Right ventricle myocardium inferior (tissue), 1 donor: Measurements from ENCODE around the gene NUTM2E. TPM values are rescaled to one million over a fixed set of nuclear protein-coding genes. Genes with fewer than 3 reads are reported as not detected.
A peak's percentile ranks its signal among the peaks of the same experiment; 100 is the strongest.
"Not testable (repeated sequence)": the region's sequence is repeated elsewhere in the genome, so short reads cannot be mapped to it uniquely, and the experiment has no call there.

Experiments used
- ATAC-seq: fragments of 200-7000 bp; cut with Tn5 transposase; one replicate; pipeline ENCODE4 v1.9.1; 2020; ENCODE audit warnings: mild to moderate bottlenecking, moderate library complexity
- DNase-seq: peaks from one replicate; pipeline ENCODE4 v3.0.0; 2021; ENCODE audit errors: missing footprints
- intact Hi-C: fragments of 100-400 bp; cut with DNase I; formaldehyde crosslinking; loops from one replicate; pipeline ENCODE4 v1.11.0; 2022
- long read RNA-seq: library from polyadenylated mRNA; unstranded; transcript quantifications from one replicate; pipeline ENCODE4 v2.0.0, GENCODE V29; 2021
- total RNA-seq: library from RNA; stranded (reverse); fragmentation: NEBNext Ultra II Directional; extraction: Animal tissue kit (Norgen Biotek cat#: 25700); gene quantifications from one replicate; pipeline ENCODE4 v1.2.1, GENCODE V29; 2021
- donor health status: DM: no; HTN: yes; CAD: no; lungs with severe emphysema.

Gene NUTM2E, protein sequence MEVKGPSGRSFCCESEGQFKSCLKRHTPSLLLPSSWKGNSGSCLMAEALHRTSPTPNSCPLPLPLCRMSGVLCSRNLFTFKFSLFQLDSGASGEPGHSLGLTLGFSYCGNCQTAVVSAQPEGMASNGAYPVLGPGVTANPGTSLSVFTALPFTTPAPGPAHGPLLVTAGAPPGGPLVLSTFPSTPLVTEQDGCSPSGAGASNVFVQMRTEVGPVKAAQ (N-terminal part only)
- total RNA-seq: not detected
- long read RNA-seq: 0 reads

- intact Hi-C loops: not testable (repeated sequence)
- peak; percentile 99 for ATAC-seq
- peak; percentile 83 for DNase-seq
Observed at GRCh38 chr10:79826496-79827215, at the start of gene NUTM2E. TSS of gene NUTM2E (plus strand) at chr10:79826739. CDS start at chr10:79841741, 15,002 bp downstream.

DNA sequence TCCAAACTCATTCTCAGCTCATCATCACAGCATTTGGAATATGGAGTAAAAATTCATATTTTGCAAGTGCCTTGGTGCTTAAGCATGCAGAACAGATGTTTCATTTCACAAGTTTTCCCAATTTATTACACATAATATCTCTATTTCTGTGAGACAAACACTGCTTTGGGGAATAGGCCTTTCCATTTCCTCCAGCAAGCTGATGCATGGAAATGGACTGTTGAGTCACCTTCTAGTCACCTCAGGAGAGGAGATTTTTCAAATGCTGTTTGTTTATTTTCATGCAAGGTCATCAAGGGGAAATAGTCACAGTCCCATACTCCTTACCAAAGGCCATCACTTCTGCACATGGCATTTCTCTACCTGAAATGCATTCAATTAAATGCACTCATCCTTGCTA, 48.5 kb upstream of the NUTM2E start:
- intact Hi-C loops, DNase-seq: not testable (repeated sequence)
- ATAC-seq: peak; percentile 12

DNA sequence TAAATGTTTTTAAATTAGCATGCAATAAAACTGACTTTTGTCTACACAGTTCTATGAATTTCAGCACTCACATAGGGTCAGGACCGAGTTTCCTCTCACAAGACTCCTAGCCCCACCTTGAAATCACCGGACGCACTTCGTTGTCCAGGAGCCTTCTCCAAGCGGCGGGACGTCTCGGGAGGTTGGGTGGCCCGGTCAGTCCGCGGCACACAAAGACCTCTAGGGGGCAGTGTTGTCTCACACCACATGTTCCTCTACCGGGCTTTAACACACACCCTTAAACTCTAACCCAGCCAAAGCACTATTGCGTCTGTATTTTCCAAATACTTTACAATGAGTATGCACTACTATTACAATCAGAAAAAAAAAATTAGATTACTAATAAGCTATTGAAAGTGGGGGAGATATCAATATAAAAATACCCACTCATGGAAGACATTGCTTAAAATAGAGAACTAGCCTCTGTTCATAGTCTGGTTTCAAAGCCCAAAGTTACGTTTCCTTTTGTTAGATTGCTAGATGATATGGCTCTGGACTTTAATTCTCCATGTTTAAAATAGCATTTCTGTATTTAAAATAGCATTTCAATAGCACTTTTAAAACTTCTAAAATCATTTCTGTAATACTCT, 47.1 kb upstream of the NUTM2E start:
- ATAC-seq: peak; percentile 95
- DNase-seq: peak; percentile 83
- intact Hi-C loops: not testable (repeated sequence)

DNA sequence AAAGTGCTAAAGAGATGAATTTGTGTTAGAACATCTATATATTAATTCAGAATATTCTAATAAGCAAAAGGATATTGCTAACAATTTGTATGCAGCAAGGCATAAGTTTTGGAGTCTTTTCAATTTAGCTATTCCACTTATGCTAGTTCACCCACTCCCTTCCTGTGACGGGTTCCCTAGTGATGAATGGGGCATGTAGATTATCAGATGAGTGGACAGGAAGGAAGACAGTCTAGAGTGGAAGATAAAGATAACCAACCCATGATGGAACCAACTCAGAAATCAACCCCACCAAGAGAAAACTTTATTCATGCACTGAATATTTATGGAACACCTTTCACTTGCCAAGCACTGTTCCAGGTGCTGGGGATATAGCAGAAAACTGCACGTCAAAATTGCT, 46.5 kb upstream of the NUTM2E start:
- ATAC-seq, intact Hi-C loops, DNase-seq: not testable (repeated sequence)

- intact Hi-C loops, ATAC-seq, DNase-seq: not testable (repeated sequence)
Observed at GRCh38 chr10:79781584-79781983, 45.0 kb upstream of the NUTM2E start.

DNA sequence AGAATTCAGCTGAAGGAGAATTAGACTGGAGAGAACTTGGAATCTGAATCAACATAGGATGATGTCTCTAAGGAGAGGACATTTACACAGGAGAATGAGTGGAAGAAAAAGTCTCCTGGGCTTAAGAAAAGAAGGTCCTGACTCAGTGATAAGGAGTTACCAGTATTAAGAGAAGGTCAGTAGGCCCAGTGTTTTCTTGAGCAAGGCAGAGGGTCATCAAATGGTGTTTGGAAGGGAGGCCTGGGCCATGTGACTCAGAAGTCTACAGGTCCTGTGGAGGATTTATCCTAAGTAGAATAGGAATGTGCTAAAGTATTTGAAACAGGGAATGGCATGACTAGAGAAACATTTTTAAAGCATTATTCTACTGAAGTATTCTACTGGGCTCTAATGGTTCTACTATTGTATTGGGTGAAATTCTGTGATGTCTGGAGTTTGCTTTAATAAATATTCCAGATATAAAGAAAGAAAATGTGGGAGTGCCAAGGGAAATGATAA, 39.0 kb upstream of the NUTM2E start:
- intact Hi-C loops, ATAC-seq, DNase-seq: not testable (repeated sequence)

- DNase-seq, ATAC-seq, intact Hi-C loops: not testable (repeated sequence)
Observed at GRCh38 chr10:79789351-79789750, 37.2 kb upstream of the NUTM2E start.

DNA sequence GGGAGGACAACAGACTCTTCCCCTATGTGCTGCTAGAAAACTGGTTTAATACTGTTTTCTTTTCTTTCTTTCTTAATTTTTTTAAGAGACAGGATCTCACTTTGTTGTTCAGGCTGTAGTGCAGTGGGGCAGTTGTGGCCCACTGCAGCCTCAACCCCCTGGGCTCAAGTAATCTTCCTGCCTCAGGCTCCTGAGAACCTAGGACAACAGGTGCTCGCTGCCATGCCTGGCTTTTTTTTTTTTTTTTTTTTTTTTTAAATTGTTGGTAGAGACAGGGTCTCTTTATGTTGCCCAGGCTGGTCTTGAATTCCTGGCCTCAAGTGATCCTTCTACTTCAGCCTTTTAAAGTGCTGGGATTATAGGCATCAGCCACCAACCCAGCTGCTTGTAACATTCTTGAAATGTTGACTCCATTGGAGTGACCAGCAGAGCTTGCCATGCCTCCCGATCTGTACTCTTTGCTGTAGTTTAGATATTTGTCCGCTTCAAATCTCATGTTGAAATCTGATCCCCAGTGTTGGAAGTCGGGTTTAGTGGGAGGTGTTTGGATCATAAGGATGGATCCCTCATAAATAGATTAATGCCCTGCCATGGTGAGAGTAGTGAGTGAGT, 34.5 kb upstream of the NUTM2E start:
- DNase-seq, ATAC-seq, intact Hi-C loops: not testable (repeated sequence)

DNA sequence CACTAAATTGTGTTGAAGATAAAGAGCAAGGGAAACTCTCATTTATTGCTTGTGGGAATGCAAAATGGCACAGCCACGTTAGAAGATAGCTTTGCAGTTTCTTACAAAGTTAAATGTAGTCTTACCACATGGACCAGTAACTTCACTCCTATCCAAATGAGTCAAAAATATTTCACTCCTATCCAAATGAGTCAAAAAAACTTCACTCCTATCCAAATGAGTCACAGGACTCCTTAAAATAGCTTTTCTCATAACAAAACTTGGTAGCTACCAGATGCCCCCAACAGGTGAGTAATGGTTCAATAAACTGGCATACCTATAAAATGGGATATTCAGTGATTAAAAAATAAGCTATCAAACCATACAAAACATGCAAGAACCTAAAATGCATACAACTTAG, 27.2 kb upstream of the NUTM2E start:
- ATAC-seq, DNase-seq, intact Hi-C loops: not testable (repeated sequence)

- DNase-seq, ATAC-seq, intact Hi-C loops: not testable (repeated sequence)
Observed at GRCh38 chr10:79805857-79806256, 20.7 kb upstream of the NUTM2E start.

- DNase-seq, intact Hi-C loops, ATAC-seq: not testable (repeated sequence)
Observed at GRCh38 chr10:79811895-79812294, 14.6 kb upstream of the NUTM2E start.

GRCh38 chr10:79816290-79816689, 10.2 kb upstream of the NUTM2E start:
- not testable (repeated sequence) for DNase-seq, ATAC-seq

DNA sequence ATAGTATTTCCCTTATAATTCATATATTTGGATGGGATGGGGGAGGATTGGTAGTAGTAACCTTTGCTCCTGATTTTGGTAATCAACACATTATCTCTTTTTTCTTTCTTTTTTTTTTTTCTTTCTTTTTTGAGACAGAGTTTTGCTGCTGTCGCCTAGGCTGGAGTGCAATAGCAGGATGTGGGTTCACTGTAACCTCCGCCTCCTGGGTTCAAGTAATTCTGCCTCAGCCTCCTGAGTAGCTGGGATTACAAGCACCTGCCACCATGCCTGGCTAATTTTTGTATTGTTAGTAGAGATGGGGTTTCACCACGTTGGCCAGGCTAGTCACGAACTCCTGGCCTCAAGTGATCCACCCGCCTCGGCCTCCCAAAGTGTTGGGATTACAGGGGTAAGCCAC, 3.2 kb upstream of the NUTM2E start:
- intact Hi-C loops, DNase-seq, ATAC-seq: not testable (repeated sequence)

More at GRCh38 chr10:79816290-79816689, 10.2 kb upstream of the NUTM2E start:
- intact Hi-C loops: not testable (repeated sequence)

DNA sequence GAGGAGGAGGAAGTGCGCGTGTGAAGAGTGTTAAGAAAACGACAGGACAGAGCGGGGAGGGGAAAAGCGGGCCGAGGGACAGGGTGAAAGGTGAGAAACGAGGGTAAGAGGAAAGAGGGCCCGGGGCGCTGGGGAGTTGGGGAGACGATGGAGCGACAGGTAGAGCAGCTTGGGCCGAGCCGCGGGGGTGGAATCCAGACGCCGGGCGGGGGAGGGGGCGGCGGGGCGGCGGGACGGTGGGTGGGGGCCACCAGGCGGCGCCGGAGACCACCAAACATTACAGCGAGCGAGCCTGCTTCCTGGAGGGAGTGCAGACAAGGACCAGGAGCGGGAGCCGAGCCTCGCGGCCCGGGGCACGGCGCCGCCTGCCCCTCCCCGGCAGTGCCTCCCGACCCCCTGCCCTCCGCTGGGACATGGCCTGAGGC, 940 bp upstream of the NUTM2E start:
- DNase-seq: peak; percentile 63
- intact Hi-C loops: not testable (repeated sequence)
- ATAC-seq: peak; percentile 40

DNA sequence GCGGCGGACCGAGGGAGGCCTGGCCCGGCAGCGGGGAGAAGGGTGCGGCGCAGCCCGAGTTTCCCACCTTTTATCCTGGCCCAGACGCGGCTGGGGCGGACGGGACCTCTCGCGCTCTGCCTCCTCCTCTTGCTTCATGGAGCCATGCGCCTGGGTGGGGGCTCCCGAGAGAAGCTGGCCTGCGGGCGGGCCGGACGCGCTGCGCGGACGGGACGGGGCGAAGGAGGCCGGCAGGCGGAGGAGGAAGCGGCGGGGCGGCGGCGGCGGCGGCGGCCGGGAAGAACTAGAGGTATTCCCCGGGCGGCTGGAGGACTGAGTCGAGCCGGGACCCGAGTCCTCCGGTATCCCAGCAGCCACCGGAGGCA, 426 bp upstream of the NUTM2E start:
- intact Hi-C loops: not testable (repeated sequence)

GRCh38 chr10:79833833-79834232, 7.3 kb downstream of the NUTM2E start:
- intact Hi-C loops, DNase-seq, ATAC-seq: not testable (repeated sequence)

More for the DNA sequence above, 426 bp upstream of the NUTM2E start:
- ATAC-seq, DNase-seq: not testable (repeated sequence)

DNA sequence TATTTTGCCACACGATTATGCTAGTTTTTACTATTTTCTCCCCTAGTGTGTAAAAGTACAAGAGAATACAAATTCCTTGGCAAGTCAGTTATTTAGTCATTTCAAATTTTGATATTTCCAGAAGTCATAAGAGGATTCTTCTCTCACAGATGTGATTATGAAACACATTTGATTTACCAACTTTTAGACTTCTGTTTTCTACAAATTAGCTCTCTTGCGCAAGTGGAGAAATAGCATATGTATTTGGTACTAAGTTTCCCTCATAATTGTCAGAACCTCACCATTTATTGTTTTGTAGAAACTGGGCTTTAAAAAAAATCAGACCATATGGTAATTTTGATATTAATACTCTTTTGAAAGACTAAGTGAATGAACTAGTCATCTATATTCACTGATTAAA, 9.4 kb downstream of the NUTM2E start:
- DNase-seq, intact Hi-C loops, ATAC-seq: not testable (repeated sequence)

DNA sequence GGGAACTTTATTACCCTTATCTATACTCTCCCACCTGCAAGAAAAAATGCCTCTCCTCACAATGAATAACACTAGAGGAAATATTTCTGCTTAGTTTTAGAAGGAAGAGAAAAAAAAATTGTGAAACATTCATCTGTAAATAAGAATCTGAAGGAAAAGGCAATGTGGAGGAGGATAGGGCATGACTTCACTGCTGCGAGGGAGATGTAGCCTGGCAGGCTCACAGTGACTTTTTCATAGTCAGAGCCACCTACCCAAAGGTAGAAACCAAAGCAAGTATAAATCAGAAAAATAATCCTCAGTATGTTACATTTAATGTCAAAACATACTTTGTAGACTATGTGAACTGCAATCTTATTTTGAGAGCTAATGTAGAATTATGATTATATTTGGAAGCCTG, 10.4 kb downstream of the NUTM2E start:
- ATAC-seq, DNase-seq, intact Hi-C loops: not testable (repeated sequence)

DNA sequence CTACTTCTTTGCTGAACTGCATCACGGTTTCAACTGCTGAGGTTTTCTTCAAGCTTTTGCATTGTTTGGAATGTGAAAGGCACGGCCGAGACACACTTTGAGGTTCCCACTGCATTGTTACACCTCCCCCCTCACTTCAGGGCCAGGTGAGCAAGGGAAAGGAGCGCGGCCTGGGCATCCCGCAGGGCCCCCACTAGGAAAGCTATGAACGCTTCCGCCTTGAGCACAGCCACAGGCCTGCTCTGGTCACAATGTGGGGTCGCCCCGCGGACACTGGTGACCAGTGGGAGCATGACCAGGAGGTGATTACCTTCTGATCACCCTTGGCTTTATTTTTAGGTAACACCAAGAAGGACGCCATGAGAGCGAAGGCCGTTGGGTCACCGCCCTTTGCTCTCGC, 11.9 kb downstream of the NUTM2E start:
- DNase-seq, ATAC-seq, intact Hi-C loops: not testable (repeated sequence)
